ENCODE measurements around the gene ATF1. TPM values are rescaled to one million over a fixed set of nuclear protein-coding genes. Genes with fewer than 3 reads are reported as not detected.

The ATF1 gene
- total RNA-seq, 1 donor from 2014 or later: 7.1 TPM

- no peaks in the 10 kb centered on the region for H3K36me3 Mint-ChIP-seq (ENCODE audit: unreplicated experiment)
- no peaks in the 10 kb centered on the region for H3K4me1 Mint-ChIP-seq (ENCODE audit: low read depth, unreplicated experiment)
- no peak overlapping the region for H3K4me3 Mint-ChIP-seq (ENCODE audit: unreplicated experiment)
- no peak overlapping the region for H3K27ac Mint-ChIP-seq (ENCODE audit: unreplicated experiment)
- no peak for DNase-seq
- peaks cover 2% of the 10 kb centered on the region for H3K27me3 Mint-ChIP-seq (ENCODE audit: unreplicated experiment)
- TF ChIP-seq, protein P1, sequence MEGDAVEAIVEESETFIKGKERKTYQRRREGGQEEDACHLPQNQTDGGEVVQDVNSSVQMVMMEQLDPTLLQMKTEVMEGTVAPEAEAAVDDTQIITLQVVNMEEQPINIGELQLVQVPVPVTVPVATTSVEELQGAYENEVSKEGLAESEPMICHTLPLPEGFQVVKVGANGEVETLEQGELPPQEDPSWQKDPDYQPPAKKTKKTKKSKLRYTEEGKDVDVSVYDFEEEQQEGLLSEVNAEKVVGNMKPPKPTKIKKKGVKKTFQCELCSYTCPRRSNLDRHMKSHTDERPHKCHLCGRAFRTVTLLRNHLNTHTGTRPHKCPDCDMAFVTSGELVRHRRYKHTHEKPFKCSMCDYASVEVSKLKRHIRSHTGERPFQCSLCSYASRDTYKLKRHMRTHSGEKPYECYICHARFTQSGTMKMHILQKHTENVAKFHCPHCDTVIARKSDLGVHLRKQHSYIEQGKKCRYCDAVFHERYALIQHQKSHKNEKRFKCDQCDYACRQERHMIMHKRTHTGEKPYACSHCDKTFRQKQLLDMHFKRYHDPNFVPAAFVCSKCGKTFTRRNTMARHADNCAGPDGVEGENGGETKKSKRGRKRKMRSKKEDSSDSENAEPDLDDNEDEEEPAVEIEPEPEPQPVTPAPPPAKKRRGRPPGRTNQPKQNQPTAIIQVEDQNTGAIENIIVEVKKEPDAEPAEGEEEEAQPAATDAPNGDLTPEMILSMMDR (IDR thresholded peaks at IDR 0.05; ENCODE audit: partially characterized antibody, unreplicated experiment): no peak
- H3K9me3 Mint-ChIP-seq (ENCODE audit: unreplicated experiment): no peaks in the 10 kb centered on the region
Observed at GRCh38 chr12:50778663-50779590, 15.0 kb downstream of the ATF1 start.

GRCh38 chr12:50780013-50780412, 16.1 kb downstream of the ATF1 start:
- H3K27me3 Mint-ChIP-seq (ENCODE audit: unreplicated experiment): peaks cover 2% of the 10 kb centered on the region
- H3K36me3 Mint-ChIP-seq (ENCODE audit: unreplicated experiment): no peaks in the 10 kb centered on the region
- no peaks in the 10 kb centered on the region for H3K9me3 Mint-ChIP-seq (ENCODE audit: unreplicated experiment)
- H3K4me3 Mint-ChIP-seq (ENCODE audit: unreplicated experiment): no peak overlapping the region
- TF ChIP-seq, protein P1 (IDR thresholded peaks at IDR 0.05; ENCODE audit: partially characterized antibody, unreplicated experiment): no peak
- DNase-seq: no peak
- no peak overlapping the region for H3K27ac Mint-ChIP-seq (ENCODE audit: unreplicated experiment)
- H3K4me1 Mint-ChIP-seq (ENCODE audit: low read depth, unreplicated experiment): no peaks in the 10 kb centered on the region

- peaks cover 10% of the 10 kb centered on the region for H3K36me3 Mint-ChIP-seq (ENCODE audit: unreplicated experiment)
- H3K27me3 Mint-ChIP-seq (ENCODE audit: unreplicated experiment): no peaks in the 10 kb centered on the region
- H3K27ac Mint-ChIP-seq (ENCODE audit: unreplicated experiment): no peak overlapping the region
- DNase-seq: no peak
- no peaks in the 10 kb centered on the region for H3K4me1 Mint-ChIP-seq (ENCODE audit: low read depth, unreplicated experiment)
- TF ChIP-seq, protein P1 (IDR thresholded peaks at IDR 0.05; ENCODE audit: partially characterized antibody, unreplicated experiment): no peak
- H3K4me3 Mint-ChIP-seq (ENCODE audit: unreplicated experiment): no peak overlapping the region
- no peaks in the 10 kb centered on the region for H3K9me3 Mint-ChIP-seq (ENCODE audit: unreplicated experiment)
Observed at GRCh38 chr12:50784501-50784900, 20.6 kb downstream of the ATF1 start.

GRCh38 chr12:50785406-50786001, 21.6 kb downstream of the ATF1 start:
- Mint-ChIP-seq H3K27ac (ENCODE audit: unreplicated experiment) (no peak overlapping the region), H3K9me3 (ENCODE audit: unreplicated experiment) (no peaks in the 10 kb centered on the region), H3K4me1 (ENCODE audit: low read depth, unreplicated experiment) (no peaks in the 10 kb centered on the region), H3K36me3 (ENCODE audit: unreplicated experiment) (peaks cover 10% of the 10 kb centered on the region), H3K4me3 (ENCODE audit: unreplicated experiment) (no peak overlapping the region), H3K27me3 (ENCODE audit: unreplicated experiment) (no peaks in the 10 kb centered on the region)
- no peak for DNase-seq
- TF ChIP-seq, protein P1 (IDR thresholded peaks at IDR 0.05; ENCODE audit: partially characterized antibody, unreplicated experiment): no peak
